ENCODE data around the gene EBPL.

EBPL gene

GRCh38 chr13:49670828-49671227 lies 20.5 kb downstream of the EBPL start:
- no peak for DNase-seq

GRCh38 chr13:49669735-49670309 lies 21.5 kb downstream of the EBPL start:
- no peak for DNase-seq

GRCh38 chr13:49667773-49668172 lies 23.5 kb downstream of the EBPL start:
- no peak for DNase-seq

GRCh38 chr13:49664606-49665005 lies 26.7 kb downstream of the EBPL start:
- no peak for DNase-seq

- no peak for DNase-seq
Observed at GRCh38 chr13:49657241-49657641, 34.0 kb downstream of the EBPL start.

GRCh38 chr13:49655906-49656305 lies 35.4 kb downstream of the EBPL start:
- no peak for DNase-seq

- no peak for DNase-seq
Observed at GRCh38 chr13:49654011-49654410, 37.3 kb downstream of the EBPL start.

GRCh38 chr13:49653478-49653877 lies 37.8 kb downstream of the EBPL start:
- DNase-seq: no peak

- DNase-seq: no peak
Observed at GRCh38 chr13:49652355-49653305, 38.7 kb downstream of the EBPL start.

GRCh38 chr13:49651570-49652354 lies 39.5 kb downstream of the EBPL start:
- DNase-seq: no peak

GRCh38 chr13:49649963-49650312 lies 41.3 kb downstream of the EBPL start:
- DNase-seq: no peak

GRCh38 chr13:49649244-49649962 lies 41.9 kb downstream of the EBPL start:
- DNase-seq: no peak

- DNase-seq: no peak
Observed at GRCh38 chr13:49646688-49647087, 44.6 kb downstream of the EBPL start.

- DNase-seq: no peak
Observed at GRCh38 chr13:49645451-49645850, 45.8 kb downstream of the EBPL start.

GRCh38 chr13:49643035-49643646 lies 48.1 kb downstream of the EBPL start:
- DNase-seq: no peak

- no peak for DNase-seq
Observed at GRCh38 chr13:49641801-49642291, 49.4 kb downstream of the EBPL start.

GRCh38 chr13:49638744-49639072 lies 52.6 kb downstream of the EBPL start:
- DNase-seq: no peak

- DNase-seq: no peak
Observed at GRCh38 chr13:49638030-49638743, 53.1 kb downstream of the EBPL start.

- no peak for DNase-seq
Observed at GRCh38 chr13:49636705-49637104, 54.6 kb downstream of the EBPL start.

GRCh38 chr13:49635599-49636433 lies 55.5 kb downstream of the EBPL start:
- no peak for DNase-seq

GRCh38 chr13:49633710-49634109 lies 57.6 kb downstream of the EBPL start:
- no peak for DNase-seq
